ENCODE measurements around the gene LRRC7.

The LRRC7 gene

DNA sequence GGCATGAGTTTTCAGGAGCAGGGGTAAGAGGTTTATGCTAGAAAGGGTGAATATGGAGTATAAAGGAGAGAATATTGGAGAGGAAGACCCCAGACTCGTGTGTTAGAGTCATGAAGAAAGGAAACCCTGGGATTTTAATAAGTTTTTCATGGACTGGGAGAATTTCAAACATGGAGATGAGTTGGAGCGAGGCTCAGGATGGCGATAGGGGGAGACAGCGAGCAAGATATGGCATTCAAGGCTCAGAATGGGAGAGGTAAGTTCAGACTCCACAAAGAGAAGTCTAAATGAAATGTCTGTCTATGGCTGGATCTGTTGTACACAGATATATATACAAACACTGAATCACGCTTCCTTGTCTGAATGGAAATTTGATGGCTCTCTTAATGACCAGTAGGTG lies 545.1 kb downstream of the LRRC7 start:
- Mint-ChIP-seq H3K27ac (no peak overlapping the region), H3K27me3 (peaks cover 9 to 11% of the 10 kb centered on the region in 2 donors), H3K4me3 (no peak overlapping the region), H3K9me3 (no peaks in the 10 kb centered on the region), H3K36me3 (ENCODE audit: insufficient read depth) (no peaks in the 10 kb centered on the region), H3K4me1 (ENCODE audit: low read depth in 2 of 2) (no peaks in the 10 kb centered on the region)
- no peak for DNase-seq
- no peak for ATAC-seq (replicated peaks)

DNA sequence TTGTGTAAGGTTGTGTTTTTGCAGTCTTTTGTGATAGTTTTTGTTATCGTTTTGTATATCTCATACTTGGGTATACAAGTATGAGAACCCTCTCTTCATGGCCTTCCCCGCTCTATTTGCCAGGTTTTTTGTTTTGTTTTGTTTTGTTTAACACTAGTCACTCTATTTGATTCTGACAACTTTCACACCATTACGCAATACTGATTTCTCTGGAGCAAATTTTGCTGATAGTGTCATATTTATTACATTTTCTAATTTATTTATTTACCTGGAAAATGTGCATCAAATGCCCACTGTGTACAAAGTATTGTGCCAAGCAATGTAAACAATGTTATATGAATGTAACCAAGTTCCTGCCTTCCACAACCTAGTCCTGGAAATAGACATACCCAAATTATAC lies 547.6 kb downstream of the LRRC7 start:
- DNase-seq (no peak), ATAC-seq (replicated peaks) (no peak)
- Mint-ChIP-seq H3K27ac (no peak overlapping the region), H3K4me3 (no peak overlapping the region), H3K9me3 (no peaks in the 10 kb centered on the region), H3K4me1 (ENCODE audit: low read depth in 2 of 2) (no peaks in the 10 kb centered on the region), H3K36me3 (ENCODE audit: insufficient read depth) (no peaks in the 10 kb centered on the region), H3K27me3 (peaks cover 25 to 26% of the 10 kb centered on the region in 2 donors)

DNA sequence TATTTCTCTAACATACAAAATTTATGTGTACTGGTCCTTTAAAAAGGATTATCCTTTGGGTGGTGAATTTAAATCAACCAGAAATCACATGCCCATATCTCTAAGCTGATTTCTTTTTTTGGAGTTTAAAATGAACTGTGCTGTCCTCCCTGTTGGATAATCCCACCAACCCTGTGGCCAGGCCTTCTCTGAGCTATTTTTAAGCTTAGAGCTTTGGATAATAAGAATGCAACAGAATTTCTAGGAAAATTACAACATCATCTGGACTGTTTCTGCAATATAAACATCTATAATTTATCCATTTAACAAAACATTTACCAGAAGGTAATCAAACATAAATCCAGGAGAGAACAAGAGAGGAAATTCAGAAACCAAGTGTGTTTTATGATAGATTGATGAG lies 549.3 kb downstream of the LRRC7 start:
- Mint-ChIP-seq H3K4me3 (no peak overlapping the region), H3K27me3 (peaks cover 25 to 29% of the 10 kb centered on the region in 2 donors), H3K36me3 (ENCODE audit: insufficient read depth) (no peaks in the 10 kb centered on the region), H3K9me3 (no peaks in the 10 kb centered on the region), H3K27ac (no peak overlapping the region), H3K4me1 (ENCODE audit: low read depth in 2 of 2) (no peaks in the 10 kb centered on the region)
- ATAC-seq (replicated peaks) (no peak), DNase-seq (no peak)

DNA sequence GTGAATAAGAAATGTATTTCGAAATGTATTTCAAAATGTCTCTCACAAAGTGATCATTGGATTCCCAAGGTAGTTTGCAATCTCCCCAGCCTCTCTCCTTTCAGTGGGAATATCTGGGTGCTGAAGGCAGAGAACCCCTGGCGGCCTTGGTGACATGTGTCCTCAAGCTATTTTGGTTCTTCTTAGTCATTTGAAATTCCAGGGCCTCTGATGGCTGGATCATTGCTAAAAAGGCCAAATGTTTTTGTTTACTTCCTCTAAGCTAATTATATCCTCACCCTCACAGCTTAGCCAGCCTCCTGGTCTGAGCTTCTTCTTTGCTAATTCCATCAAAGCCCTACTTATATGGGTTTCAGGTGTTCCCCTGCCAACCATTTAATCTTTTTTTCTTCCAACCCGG lies 566.4 kb downstream of the LRRC7 start:
- no peak for ATAC-seq (replicated peaks)
- no peak for DNase-seq
- Mint-ChIP-seq H3K27ac (no peak overlapping the region), H3K36me3 (ENCODE audit: insufficient read depth) (no peaks in the 10 kb centered on the region), H3K9me3 (no peaks in the 10 kb centered on the region), H3K4me3 (no peak overlapping the region), H3K4me1 (ENCODE audit: low read depth in 2 of 2) (peaks cover 0 to 4% of the 10 kb centered on the region in 2 donors), H3K27me3 (peaks cover 7 to 23% of the 10 kb centered on the region in 2 donors)

DNA sequence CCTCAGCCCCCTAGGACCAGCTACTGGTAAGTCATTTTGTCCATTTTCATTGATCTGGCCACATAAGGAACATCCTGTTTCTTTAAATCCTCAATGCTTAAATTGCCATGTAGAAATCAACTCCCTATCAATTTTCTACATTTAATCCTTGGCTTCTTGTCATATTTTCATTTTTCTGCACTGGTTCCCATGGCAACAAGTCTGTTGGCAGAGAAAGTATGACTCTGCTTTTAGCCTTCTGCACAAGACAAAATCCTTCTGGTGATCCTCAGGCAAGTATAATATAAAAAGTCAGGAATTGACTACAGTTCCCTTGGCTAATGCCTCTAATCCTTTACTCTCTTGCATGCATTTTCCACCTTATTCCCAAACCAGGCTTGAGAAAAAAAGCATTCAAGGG lies 572.6 kb downstream of the LRRC7 start:
- Mint-ChIP-seq H3K4me1 (ENCODE audit: low read depth in 2 of 2) (no peaks in the 10 kb centered on the region), H3K4me3 (no peak overlapping the region), H3K36me3 (ENCODE audit: insufficient read depth) (peaks cover 6% of the 10 kb centered on the region), H3K9me3 (no peaks in the 10 kb centered on the region), H3K27ac (no peak overlapping the region), H3K27me3 (peaks cover 4 to 6% of the 10 kb centered on the region in 2 donors)
- ATAC-seq (replicated peaks) (no peak), DNase-seq (no peak)

DNA sequence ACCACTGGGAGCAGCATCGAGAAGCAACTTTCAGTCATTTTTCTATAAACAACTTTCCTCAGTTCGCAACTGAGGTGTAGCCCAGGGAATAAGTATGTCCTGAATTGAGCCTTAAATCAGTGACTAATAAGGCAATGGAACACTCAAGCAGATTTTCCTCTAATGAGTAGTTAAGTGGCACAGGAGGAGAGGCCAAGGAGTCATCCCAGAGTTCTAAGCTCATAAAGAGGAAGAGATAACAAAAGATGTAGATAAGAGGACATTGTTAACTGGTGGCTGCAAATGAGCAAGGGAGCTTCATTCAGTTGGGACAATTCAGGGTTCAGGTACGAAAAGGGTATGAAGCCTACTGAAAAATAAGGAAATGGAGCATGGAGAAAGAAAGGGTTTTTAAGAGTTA lies 573.2 kb downstream of the LRRC7 start:
- no peak for DNase-seq
- ATAC-seq (replicated peaks), result no peak
- peaks cover 0 to under 1% of the 10 kb centered on the region in 2 donors for H3K27me3 Mint-ChIP-seq
- no peak overlapping the region for H3K27ac Mint-ChIP-seq
- no peaks in the 10 kb centered on the region for H3K9me3 Mint-ChIP-seq
- H3K36me3 Mint-ChIP-seq (ENCODE audit: insufficient read depth), result peaks cover 7% of the 10 kb centered on the region
- H3K4me1 Mint-ChIP-seq (ENCODE audit: low read depth in 2 of 2), result no peaks in the 10 kb centered on the region
- H3K4me3 Mint-ChIP-seq, result no peak overlapping the region

DNA sequence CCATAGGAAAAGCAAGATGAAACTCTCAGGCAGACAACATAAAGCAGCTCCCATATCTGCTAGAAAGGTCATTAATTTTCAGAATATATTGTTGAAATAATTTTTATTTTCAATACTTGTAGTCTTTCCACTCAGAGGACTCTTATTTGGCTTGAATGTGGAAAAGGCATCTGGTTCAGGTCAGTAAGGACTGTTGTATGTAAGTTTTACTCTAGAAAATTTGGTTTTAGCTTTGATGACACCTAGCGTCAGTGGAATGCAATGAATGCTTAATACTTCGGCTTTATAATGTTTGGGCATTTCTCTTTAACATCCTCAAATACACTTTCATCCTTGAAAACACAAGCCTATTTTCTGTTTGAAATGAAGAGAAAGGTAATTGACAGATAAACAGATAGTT lies 574.4 kb downstream of the LRRC7 start:
- DNase-seq, result no peak
- H3K4me3 Mint-ChIP-seq, result no peak overlapping the region
- H3K4me1 Mint-ChIP-seq (ENCODE audit: low read depth in 2 of 2), result no peaks in the 10 kb centered on the region
- no peak for ATAC-seq (replicated peaks)
- H3K27me3 Mint-ChIP-seq, result no peaks in the 10 kb centered on the region
- no peak overlapping the region for H3K27ac Mint-ChIP-seq
- H3K9me3 Mint-ChIP-seq, result no peaks in the 10 kb centered on the region
- H3K36me3 Mint-ChIP-seq (ENCODE audit: insufficient read depth), result peaks cover 10% of the 10 kb centered on the region

DNA sequence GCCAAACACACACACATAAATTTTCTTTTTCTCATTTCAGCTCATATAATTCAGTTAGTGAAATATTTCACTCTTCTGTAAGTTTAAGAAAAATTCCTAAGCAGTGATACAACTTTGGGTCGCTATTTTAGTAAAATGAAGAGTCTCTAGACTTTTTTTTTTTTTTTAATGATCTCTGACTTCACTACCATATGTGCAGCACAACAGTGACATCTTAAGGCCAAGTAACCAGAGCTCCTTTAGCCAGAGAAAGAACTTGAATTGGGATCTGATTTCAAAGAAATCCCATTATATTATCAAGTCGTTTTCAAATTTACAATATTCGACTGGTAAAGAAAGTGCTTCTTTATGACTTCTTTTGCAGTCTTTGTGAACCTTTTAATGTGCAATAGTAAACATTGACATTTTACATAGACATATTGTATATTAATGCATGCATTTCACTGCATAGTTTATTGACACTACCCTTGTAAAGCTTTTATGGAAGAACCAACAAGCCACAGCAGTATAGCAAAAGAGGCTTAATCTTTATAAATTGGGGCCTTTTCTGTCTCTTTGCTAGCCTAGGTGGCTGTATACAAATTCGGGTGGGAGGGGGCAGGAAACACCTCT lies 575.4 kb downstream of the LRRC7 start:
- DNase-seq, result no peak
- Mint-ChIP-seq H3K27ac (no peak overlapping the region), H3K4me1 (ENCODE audit: low read depth in 2 of 2) (no peaks in the 10 kb centered on the region), H3K36me3 (ENCODE audit: insufficient read depth) (peaks cover 10% of the 10 kb centered on the region), H3K4me3 (no peak overlapping the region), H3K27me3 (no peaks in the 10 kb centered on the region), H3K9me3 (no peaks in the 10 kb centered on the region)
- no peak for ATAC-seq (replicated peaks)

DNA sequence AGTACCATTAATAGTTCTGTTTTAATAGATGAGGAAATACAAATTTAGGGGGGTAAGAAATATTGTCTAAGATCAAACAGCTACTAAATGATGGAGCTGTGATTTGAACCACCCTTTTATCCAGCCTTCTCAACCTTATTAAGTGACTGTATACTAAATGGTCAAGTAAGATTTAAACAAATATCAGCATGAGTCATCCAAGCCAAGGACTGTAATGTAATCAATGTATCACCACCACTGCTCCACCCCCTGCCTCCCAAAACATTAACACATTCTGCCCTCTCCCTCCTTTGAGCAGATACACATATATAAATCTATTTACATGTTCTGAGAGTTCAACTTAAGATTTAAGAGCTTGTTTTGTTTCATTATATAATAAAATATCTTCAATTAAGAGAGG lies 578.8 kb downstream of the LRRC7 start:
- Mint-ChIP-seq H3K27ac (no peak overlapping the region), H3K4me3 (no peak overlapping the region), H3K36me3 (ENCODE audit: insufficient read depth) (peaks cover 18% of the 10 kb centered on the region), H3K4me1 (ENCODE audit: low read depth in 2 of 2) (no peaks in the 10 kb centered on the region), H3K9me3 (no peaks in the 10 kb centered on the region), H3K27me3 (no peaks in the 10 kb centered on the region)
- DNase-seq (no peak), ATAC-seq (replicated peaks) (no peak)

DNA sequence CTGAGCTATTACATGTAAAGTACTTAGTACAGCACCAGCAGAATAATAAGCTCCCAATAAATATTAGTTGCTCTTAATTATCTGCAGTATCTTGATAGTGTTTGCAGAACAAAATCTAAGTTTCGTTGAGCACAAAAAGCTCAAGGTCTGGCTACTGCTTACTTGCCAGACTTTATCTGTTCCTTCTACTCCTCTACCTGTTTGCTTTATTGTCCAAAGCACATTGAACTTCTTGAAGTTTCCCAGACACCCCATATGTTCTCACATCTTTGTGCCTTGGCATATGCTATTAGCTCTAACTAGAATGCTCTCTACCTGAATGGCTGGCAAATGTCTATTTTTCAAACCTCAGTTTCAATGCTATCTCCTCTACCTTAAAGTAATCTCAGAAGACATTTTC lies 582.7 kb downstream of the LRRC7 start:
- no peak overlapping the region for H3K4me3 Mint-ChIP-seq
- H3K27ac Mint-ChIP-seq, result no peak overlapping the region
- H3K27me3 Mint-ChIP-seq, result no peaks in the 10 kb centered on the region
- H3K36me3 Mint-ChIP-seq (ENCODE audit: insufficient read depth), result peaks cover 21% of the 10 kb centered on the region
- ATAC-seq (replicated peaks), result no peak
- DNase-seq, result no peak
- H3K4me1 Mint-ChIP-seq (ENCODE audit: low read depth in 2 of 2), result no peaks in the 10 kb centered on the region
- no peaks in the 10 kb centered on the region for H3K9me3 Mint-ChIP-seq

DNA sequence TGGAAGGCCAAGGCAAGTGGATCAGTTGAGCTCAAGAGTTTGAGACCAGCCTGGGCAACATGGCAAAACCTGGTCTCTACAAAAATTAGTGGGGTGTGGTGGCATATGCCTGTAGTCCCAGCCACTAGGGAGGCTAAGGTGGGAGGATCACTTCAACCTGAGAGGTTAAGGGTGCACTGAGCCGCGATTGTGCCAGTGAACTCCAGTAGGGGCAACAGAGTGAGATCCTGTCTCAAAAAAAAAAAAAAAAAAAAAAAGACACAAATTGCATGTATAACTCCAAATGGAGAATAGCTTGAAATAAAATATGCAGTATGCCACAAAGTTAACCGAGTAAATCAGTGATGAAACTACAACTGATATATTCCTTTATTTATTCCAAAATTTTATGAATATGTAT lies 586.0 kb downstream of the LRRC7 start:
- Mint-ChIP-seq H3K36me3 (ENCODE audit: insufficient read depth) (peaks cover 21% of the 10 kb centered on the region), H3K9me3 (no peaks in the 10 kb centered on the region), H3K27me3 (no peaks in the 10 kb centered on the region), H3K4me1 (ENCODE audit: low read depth in 2 of 2) (no peaks in the 10 kb centered on the region), H3K4me3 (no peak overlapping the region), H3K27ac (no peak overlapping the region)
- DNase-seq (no peak), ATAC-seq (replicated peaks) (no peak)

DNA sequence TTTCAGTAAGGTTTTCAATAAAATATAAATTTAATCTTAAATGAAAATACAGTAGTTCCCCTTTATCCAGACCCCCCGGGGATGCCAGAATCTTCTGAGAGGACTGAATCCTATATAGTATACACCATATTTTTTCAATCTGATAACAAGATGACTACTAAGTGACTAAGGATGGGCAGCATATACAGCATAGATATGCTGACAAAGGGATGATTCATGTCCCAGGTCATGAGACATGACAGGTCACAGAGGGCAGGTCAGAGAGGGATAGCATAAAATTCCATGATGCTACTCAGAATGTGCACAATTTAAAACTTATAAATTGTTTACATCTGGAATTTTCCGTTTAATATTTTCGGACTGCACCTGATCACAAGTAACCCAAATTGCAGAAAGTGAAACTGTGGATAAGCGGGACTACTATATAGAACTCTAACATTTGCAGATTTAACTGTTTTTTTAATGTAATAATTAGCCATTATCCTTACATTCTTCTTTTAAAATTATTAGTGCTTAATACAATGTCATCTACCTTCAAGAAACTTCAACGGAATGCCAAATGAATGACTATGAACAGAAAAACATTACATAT lies 588.9 kb downstream of the LRRC7 start:
- DNase-seq (no peak), ATAC-seq (replicated peaks) (no peak)
- H3K9me3 Mint-ChIP-seq, result no peaks in the 10 kb centered on the region
- H3K4me1 Mint-ChIP-seq (ENCODE audit: low read depth in 2 of 2), result no peaks in the 10 kb centered on the region
- H3K36me3 Mint-ChIP-seq (ENCODE audit: insufficient read depth), result peaks cover 12% of the 10 kb centered on the region
- no peaks in the 10 kb centered on the region for H3K27me3 Mint-ChIP-seq
- no peak overlapping the region for H3K4me3 Mint-ChIP-seq
- no peak overlapping the region for H3K27ac Mint-ChIP-seq

DNA sequence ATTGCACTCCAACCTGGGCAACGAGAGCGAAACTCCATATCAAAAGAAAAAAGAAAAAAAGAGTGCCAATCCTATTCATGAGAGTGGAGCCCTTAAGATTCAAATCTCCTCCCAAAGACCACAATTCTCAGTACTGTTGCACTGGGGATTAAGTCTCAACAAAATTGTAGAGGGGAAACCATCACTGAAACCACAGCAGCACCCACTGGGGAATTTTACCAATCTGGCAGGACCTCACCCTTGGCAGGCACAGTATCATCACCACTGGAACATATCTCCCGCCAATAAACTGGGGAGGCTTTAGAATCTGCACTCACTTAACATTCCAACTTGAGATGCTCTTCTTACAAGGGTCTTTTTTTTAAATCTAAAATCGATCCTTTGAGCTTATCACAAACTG lies 596.6 kb downstream of the LRRC7 start:
- H3K27ac Mint-ChIP-seq, result no peak overlapping the region
- ATAC-seq (replicated peaks) (no peak), DNase-seq (no peak)
- H3K27me3 Mint-ChIP-seq, result no peaks in the 10 kb centered on the region
- no peaks in the 10 kb centered on the region for H3K9me3 Mint-ChIP-seq
- no peak overlapping the region for H3K4me3 Mint-ChIP-seq
- H3K36me3 Mint-ChIP-seq (ENCODE audit: insufficient read depth), result peaks cover 25% of the 10 kb centered on the region
- H3K4me1 Mint-ChIP-seq (ENCODE audit: low read depth in 2 of 2), result peaks cover 2 to 4% of the 10 kb centered on the region in 2 donors

DNA sequence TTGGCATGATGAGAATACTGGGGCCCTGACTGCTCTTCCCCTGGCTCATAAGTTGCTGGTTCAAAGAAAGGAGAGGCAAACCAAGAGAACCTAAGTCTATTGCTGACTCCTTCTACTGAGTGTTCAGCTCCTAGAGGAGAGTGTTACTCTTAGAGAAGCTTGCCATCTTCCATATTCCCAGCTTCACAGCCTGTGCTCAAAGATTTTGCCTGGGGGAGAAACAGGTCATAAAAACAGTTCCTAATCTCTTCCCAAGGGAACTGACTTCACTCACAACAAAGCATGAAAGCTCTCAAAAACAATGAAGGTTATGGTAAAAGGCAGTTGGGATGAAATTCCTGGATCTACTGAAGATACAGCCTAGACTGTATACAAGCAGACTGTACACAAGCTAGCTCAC lies 600.6 kb downstream of the LRRC7 start:
- Mint-ChIP-seq H3K27me3 (no peaks in the 10 kb centered on the region), H3K9me3 (no peaks in the 10 kb centered on the region), H3K4me3 (no peak overlapping the region), H3K27ac (peak overlapping the region in 1 of 2 donors; percentile 63), H3K36me3 (ENCODE audit: insufficient read depth) (peaks cover 30% of the 10 kb centered on the region), H3K4me1 (ENCODE audit: low read depth in 2 of 2) (peaks cover 2 to 7% of the 10 kb centered on the region in 2 donors)
- no peak for DNase-seq
- no peak for ATAC-seq (replicated peaks)
